SK-N-SH (cell line): ENCODE data around the gene RCE1. TPM values are rescaled to one million over a fixed set of nuclear protein-coding genes. Genes with fewer than 3 reads are reported as not detected.

Experiments used
- CTCF ChIA-PET: fragments of 300-600, 350-600 bp; formaldehyde crosslinking; extraction: SDS; loops from one replicate; lab custom pipeline; 2021; lab: Yijun Ruan, JAX
- POLR2A ChIA-PET: fragments of 350-600 bp; sonication (Branson Sonifier 250); formaldehyde crosslinking; extraction: SDS; loops from one replicate; lab custom pipeline; 2020; ENCODE audit warnings: antibody characterized with exemption, inconsistent platforms; lab: Yijun Ruan, JAX
- DNase-seq: peaks from one replicate; pipeline ENCODE4 v3.0.0; 2012
- H2AFZ ChIP-seq: fragments of 200-600 bp; sonication (generic); 2 replicates; pipeline ENCODE4 v1.8.1; 2016; ENCODE audit warnings: antibody characterized with exemption, mild to moderate bottlenecking, low read depth
- H3F3A ChIP-seq: fragments of 200-600 bp; sonication (generic); replicated peaks from 2 replicates; pipeline ENCODE3; 2016; ENCODE audit warnings: antibody characterized with exemption, mild to moderate bottlenecking; ENCODE audit not compliant: insufficient read depth
- H3K27ac ChIP-seq, 2 experiments: fragments of 200-500 bp in 1 of 2; fragments of 200-600 bp in 1 of 2; sonication (Bioruptor generic) in 1 of 2; sonication (generic), shearing (Covaris generic) in 1 of 2; 2 replicates each; pipeline versions ENCODE4 v1.5.1 to v1.6.1; 2014 to 2016; ENCODE audit warnings: low read depth in 2 of 2, inconsistent platforms in 1 of 2, low read length in 1 of 2, mild to moderate bottlenecking in 1 of 2, mixed read lengths in 1 of 2
- H3K27me3 ChIP-seq: fragments of 200-600 bp; sonication (generic), shearing (Covaris generic); 2 replicates; pipeline ENCODE4 v1.6.1; 2016; ENCODE audit warnings: mixed run types; ENCODE audit not compliant: insufficient read depth
- H3K36me3 ChIP-seq, 2 experiments: fragments of 200-500 bp in 1 of 2; fragments of 200-600 bp in 1 of 2; sonication (Bioruptor generic) in 1 of 2; sonication (generic) in 1 of 2; replicated peaks in 1 of 2; 2 replicates each; pipeline versions ENCODE3 to v1.5.1; 2014 to 2016; ENCODE audit warnings: low read length in 1 of 2, mild to moderate bottlenecking in 1 of 2; ENCODE audit not compliant: insufficient read depth in 2 of 2, control insufficient read depth in 1 of 2
- H3K4me1 ChIP-seq, 2 experiments: fragments of 200-500 bp in 1 of 2; fragments of 200-600 bp in 1 of 2; sonication (Bioruptor generic) in 1 of 2; sonication (generic), shearing (Covaris generic) in 1 of 2; 2 replicates each; pipeline versions ENCODE4 v1.5.1 to v1.6.1; 2014 to 2016; ENCODE audit warnings: low read depth in 1 of 2, low read length in 1 of 2, mixed run types in 1 of 2; ENCODE audit not compliant: insufficient read depth in 2 of 2, control insufficient read depth in 1 of 2
- H3K4me2 ChIP-seq: fragments of 200-600 bp; sonication (generic), shearing (Covaris generic); 2 replicates; pipeline ENCODE4 v1.6.1; 2017; ENCODE audit warnings: mixed run types
- H3K4me3 ChIP-seq, 2 experiments: fragments of 200-500 bp in 1 of 2; fragments of 200-600 bp in 1 of 2; sonication (Bioruptor generic) in 1 of 2; sonication (generic), shearing (Covaris generic) in 1 of 2; 2 replicates each; pipeline versions ENCODE4 v1.5.1 to v1.8.1; 2014 to 2016; ENCODE audit warnings: low read depth in 2 of 2, inconsistent platforms in 1 of 2, low read length in 1 of 2, mild to moderate bottlenecking in 1 of 2, mixed read lengths in 1 of 2, moderate library complexity in 1 of 2
- H3K79me2 ChIP-seq: fragments of 200-600 bp; sonication (generic); 2 replicates; pipeline ENCODE4 v1.8.1; 2017; ENCODE audit warnings: mild to moderate bottlenecking; ENCODE audit not compliant: insufficient read depth
- H3K9ac ChIP-seq: fragments of 200-600 bp; sonication (generic); 2 replicates; pipeline ENCODE4 v1.6.1; 2017; ENCODE audit warnings: mixed run types
- H3K9me2 ChIP-seq: fragments of 200-600 bp; sonication (generic); 2 replicates; pipeline ENCODE4 v1.6.1; 2017; ENCODE audit warnings: mixed run types
- H3K9me3 ChIP-seq: fragments of 200-600 bp; sonication (generic); 2 replicates; pipeline ENCODE4 v1.6.1; 2017; ENCODE audit warnings: mixed run types, mild to moderate bottlenecking, moderate library complexity
- H4K20me1 ChIP-seq: fragments of 200-600 bp; sonication (generic); 2 replicates; pipeline ENCODE4 v1.6.1; 2017; ENCODE audit warnings: mild to moderate bottlenecking, mixed run types; ENCODE audit not compliant: insufficient read depth
- EP300 ChIP-seq, 2 experiments: IDR thresholded peaks; 2 replicates each; pipeline versions ENCODE4 v1.4.0 to v1.6.1; 2012; ENCODE audit warnings: borderline replicate concordance in 1 of 2, low read depth in 1 of 2, low read length in 1 of 2
- EZH2phosphoT487 ChIP-seq: fragments of 200-600 bp; sonication (generic); IDR thresholded peaks from 2 replicates; pipeline ENCODE4 v1.6.1; 2017; ENCODE audit warnings: low read depth, mixed run types, mild to moderate bottlenecking, antibody characterized with exemption, moderate library complexity, borderline replicate concordance
- FOXJ3 ChIP-seq: sonication (generic); formaldehyde crosslinking; IDR thresholded peaks from 2 replicates; pipeline ENCODE4 v1.5.1; 2020; ENCODE audit warnings: mild to moderate bottlenecking, missing genetic modification reagents
- IRF3 ChIP-seq: fragments of 150-350 bp; IDR thresholded peaks from 2 replicates; pipeline ENCODE4 v1.6.1; 2016; ENCODE audit warnings: mild to moderate bottlenecking, low read depth, low read length
- MXI1 ChIP-seq: IDR thresholded peaks from 2 replicates; pipeline ENCODE4 v1.6.1; 2012; ENCODE audit warnings: mild to moderate bottlenecking, low read depth, low read length, improper control_type of control experiment
- NRF1 ChIP-seq: IDR thresholded peaks from 2 replicates; pipeline ENCODE4 v1.6.1; 2012; ENCODE audit warnings: low read depth, mild to moderate bottlenecking, low read length
- REST ChIP-seq: IDR thresholded peaks from 2 replicates; pipeline ENCODE4 v1.6.1; 2012; ENCODE audit warnings: mild to moderate bottlenecking, low read depth, low read length, moderate library complexity
- RXRA ChIP-seq: IDR thresholded peaks from 2 replicates; pipeline ENCODE4 v1.4.0; 2012; ENCODE audit warnings: low read depth, mild to moderate bottlenecking, borderline replicate concordance
- TCF12 ChIP-seq: IDR thresholded peaks from 2 replicates; pipeline ENCODE4 v1.4.0; 2012
- USF1 ChIP-seq: IDR thresholded peaks from 2 replicates; pipeline ENCODE4 v1.4.0; 2012; ENCODE audit warnings: low read depth, borderline replicate concordance
- YY1 ChIP-seq: IDR thresholded peaks from 2 replicates; pipeline ENCODE4 v1.4.0; 2012; ENCODE audit warnings: low read depth, mild to moderate bottlenecking
- WGBS: methylation state at CpG from one replicate; pipeline ENCODE4 v1.1.6; 2017; ENCODE audit warnings: low lambda C conversion rate; 5-methylcytosine and 5-hydroxymethylcytosine counted together
- polyA plus RNA-seq, 3 experiments: library from polyadenylated mRNA; depleted of rRNA; stranded (reverse); fragments of >200 nt; gene quantifications; 2 replicates each; pipeline ENCODE4 v1.2.3, GENCODE V29; 2012
- TF ChIP-seq, protein P1 (sequence below): IDR thresholded peaks from 2 replicates; pipeline ENCODE4 v1.4.0; 2012; ENCODE audit warnings: low read depth, borderline replicate concordance

Gene RCE1
- polyA plus RNA-seq, 1 of the 3 experiments (the other 2 are of a cell fraction) = 25.0 TPM

DNA sequence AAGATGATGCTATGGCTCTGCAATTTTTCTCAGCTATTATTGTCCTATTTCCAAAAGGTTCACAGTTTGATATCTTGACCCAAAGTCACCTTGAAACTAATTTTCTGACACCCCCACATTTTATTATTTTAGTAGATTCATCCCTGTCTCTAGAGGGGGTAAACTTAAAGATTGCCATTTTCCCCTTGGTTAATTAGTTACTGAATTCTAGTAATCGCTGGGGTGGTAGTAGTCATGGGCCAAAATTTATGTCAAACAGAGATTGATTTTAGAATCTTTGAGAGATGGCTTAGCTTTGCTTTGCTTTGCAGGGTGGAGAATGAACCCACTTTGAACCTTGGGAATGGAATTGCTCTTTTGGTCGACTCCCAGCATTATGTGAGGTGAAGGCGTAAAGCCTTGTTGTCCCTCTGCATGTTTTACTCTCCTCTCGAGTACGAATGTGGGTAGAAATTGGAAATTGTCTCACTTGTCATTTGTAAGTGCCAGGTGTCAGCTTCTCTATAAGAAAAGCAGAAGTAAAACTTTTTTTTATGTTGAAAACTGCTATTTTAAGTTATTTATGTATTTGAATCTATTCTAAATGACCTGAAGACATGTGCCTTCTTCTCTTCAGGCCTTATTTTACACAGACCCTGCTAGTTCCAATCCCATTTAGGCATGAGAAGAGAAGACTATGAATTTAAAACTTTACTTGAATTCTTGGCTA lies 42.4 kb upstream of the RCE1 start:
- no peak overlapping the region for H3K4me3 ChIP-seq
- CTCF ChIA-PET = interaction anchor here (1.0 to 1.3 kb wide), 2 partner anchors 9 to 33 kb away, joined by 3 read pairs; no protein-coding TSS in a partner anchor
- 89% methylated on average over 5 of the region's 5 CpGs for WGBS
- H3F3A ChIP-seq = no peaks in the 10 kb centered on the region
- no peaks in the 10 kb centered on the region for H3K4me1 ChIP-seq
- TF ChIP-seq, protein P1, sequence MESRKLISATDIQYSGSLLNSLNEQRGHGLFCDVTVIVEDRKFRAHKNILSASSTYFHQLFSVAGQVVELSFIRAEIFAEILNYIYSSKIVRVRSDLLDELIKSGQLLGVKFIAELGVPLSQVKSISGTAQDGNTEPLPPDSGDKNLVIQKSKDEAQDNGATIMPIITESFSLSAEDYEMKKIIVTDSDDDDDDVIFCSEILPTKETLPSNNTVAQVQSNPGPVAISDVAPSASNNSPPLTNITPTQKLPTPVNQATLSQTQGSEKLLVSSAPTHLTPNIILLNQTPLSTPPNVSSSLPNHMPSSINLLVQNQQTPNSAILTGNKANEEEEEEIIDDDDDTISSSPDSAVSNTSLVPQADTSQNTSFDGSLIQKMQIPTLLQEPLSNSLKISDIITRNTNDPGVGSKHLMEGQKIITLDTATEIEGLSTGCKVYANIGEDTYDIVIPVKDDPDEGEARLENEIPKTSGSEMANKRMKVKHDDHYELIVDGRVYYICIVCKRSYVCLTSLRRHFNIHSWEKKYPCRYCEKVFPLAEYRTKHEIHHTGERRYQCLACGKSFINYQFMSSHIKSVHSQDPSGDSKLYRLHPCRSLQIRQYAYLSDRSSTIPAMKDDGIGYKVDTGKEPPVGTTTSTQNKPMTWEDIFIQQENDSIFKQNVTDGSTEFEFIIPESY = no peak
- TF ChIP-seq TCF12 (no peak), EP300 (IDR thresholded peaks at IDR 0.05; ENCODE audit: borderline replicate concordance in 1 of 2, low read depth in 1 of 2, low read length in 1 of 2) (no peak), YY1 (no peak), RXRA (no peak), NRF1 (no peak), MXI1 (no peak), IRF3 (no peak), FOXJ3 (CRISPR knock-in tag) (no peak), EZH2phosphoT487 (no peak), USF1 (no peak), REST (no peak)
- TF ChIP-seq, all 33 proteins: peak for 0
- H3K27ac ChIP-seq = no peak overlapping the region
- H3K9me3 ChIP-seq = no peaks in the 10 kb centered on the region
- no peaks in the 10 kb centered on the region for H3K79me2 ChIP-seq
- H3K9me2 ChIP-seq = no peaks in the 10 kb centered on the region
- H4K20me1 ChIP-seq = no peaks in the 10 kb centered on the region
- H3K4me2 ChIP-seq = no peak overlapping the region
- no peak overlapping the region for H3K9ac ChIP-seq
- H3K27me3 ChIP-seq = no peaks in the 10 kb centered on the region
- POLR2A ChIA-PET = no interaction called here
- no peak for DNase-seq
- no peak overlapping the region for H2AFZ ChIP-seq
- H3K36me3 ChIP-seq = peaks cover 0 to 2% of the 10 kb centered on the region in 2 experiments
